GM12874 (cell line): ENCODE data around the gene KCNQ5.

Source experiments
- TF ChIP-seq, protein P1 (sequence below): IDR thresholded peaks from 2 replicates; pipeline ENCODE4 v1.5.1; 2011; ENCODE audit warnings: low read depth, mild to moderate bottlenecking, control low read depth, low read length, moderate library complexity; ENCODE audit not compliant: insufficient read depth

Gene KCNQ5

DNA sequence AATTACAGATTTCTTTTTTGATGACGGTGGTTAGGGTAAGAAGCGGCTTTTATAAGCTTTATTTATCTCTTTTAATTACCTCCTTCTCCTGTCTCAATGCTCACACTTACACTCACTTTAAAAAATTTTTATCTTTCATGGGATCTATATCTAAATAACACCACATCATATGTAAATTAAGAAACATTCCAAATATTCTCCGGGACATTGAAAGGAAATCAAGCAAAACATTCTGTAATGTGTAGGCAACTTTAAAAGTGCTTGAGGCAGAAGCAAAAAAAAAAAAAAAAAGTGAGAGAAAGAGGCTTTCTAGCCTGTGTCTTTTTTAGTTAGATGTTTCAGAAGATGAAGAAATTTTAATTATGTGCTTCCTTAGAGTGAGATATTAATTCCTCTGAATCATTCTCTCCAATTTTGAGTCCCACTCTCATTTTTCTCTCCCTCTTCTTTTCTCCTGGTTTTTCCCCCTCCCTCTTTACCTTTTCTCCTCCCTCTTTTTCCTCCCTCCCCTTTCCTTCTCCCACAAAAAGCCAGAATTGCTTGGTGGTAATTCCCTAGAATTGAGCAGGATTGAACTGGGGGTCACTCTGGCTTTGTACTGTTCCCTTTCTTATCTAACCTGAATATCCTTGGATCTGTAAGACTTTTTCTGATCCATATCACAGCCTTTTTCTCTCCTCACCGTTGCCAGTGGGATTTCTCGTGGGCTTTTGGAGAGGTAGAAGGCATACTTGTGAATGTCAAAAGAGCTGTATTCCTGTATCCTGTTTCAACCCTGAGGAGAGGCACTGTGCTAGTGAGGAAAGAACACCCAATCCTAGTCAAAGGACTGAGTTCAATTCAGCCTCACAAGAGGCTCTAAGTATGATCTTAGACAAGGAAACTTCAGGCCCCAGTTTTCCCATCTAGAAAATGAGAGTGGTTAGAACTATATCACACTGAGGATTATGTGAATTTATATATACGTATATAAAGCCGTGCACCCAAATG is 30.4 kb downstream of the KCNQ5 start:
- TF ChIP-seq, protein P1, sequence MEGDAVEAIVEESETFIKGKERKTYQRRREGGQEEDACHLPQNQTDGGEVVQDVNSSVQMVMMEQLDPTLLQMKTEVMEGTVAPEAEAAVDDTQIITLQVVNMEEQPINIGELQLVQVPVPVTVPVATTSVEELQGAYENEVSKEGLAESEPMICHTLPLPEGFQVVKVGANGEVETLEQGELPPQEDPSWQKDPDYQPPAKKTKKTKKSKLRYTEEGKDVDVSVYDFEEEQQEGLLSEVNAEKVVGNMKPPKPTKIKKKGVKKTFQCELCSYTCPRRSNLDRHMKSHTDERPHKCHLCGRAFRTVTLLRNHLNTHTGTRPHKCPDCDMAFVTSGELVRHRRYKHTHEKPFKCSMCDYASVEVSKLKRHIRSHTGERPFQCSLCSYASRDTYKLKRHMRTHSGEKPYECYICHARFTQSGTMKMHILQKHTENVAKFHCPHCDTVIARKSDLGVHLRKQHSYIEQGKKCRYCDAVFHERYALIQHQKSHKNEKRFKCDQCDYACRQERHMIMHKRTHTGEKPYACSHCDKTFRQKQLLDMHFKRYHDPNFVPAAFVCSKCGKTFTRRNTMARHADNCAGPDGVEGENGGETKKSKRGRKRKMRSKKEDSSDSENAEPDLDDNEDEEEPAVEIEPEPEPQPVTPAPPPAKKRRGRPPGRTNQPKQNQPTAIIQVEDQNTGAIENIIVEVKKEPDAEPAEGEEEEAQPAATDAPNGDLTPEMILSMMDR, result no peak

GRCh38 chr6:72653026-72653425 is 31.2 kb downstream of the KCNQ5 start:
- TF ChIP-seq, protein P1, result no peak

- TF ChIP-seq, protein P1, result no peak
Observed at GRCh38 chr6:72654071-72654621, 32.3 kb downstream of the KCNQ5 start.

DNA sequence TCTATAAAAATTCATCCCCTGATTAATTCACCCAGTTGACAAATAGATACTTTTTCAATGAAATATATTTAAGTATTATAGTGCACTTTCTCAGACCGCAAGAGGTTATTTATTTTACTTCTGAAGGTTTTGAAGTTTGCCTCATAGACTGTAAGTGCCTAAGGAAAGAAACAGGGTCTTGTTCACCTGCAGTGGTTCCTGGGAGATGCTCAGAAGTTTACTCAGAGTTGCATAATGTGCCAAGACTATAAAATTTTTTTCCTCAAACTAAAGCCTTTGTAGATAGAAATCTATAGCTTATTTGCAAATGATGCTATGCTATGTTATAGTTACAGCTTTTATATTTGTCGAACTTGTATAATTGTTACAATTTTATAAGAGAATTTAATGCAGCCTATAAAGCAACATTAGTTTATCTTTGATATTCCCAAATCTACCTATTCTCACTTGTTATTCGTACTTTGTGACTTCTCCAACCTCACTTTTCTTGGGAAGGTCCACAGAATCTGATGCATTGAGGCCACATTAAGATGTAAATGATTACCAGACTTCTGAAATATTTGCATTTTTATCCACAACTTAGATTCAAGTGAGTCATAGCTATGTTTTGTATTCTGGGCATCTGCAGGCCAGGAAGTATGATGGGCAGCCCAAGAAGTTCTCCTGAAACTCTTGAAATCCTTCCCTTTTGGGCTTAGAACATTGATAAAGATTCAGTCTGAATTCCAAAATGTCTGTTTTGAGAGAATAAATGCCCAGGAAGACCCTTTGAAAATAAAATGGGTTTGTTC is 35.7 kb downstream of the KCNQ5 start:
- TF ChIP-seq, protein P1, result no peak

- TF ChIP-seq, protein P1, result no peak
Observed at GRCh38 chr6:72659754-72660153, 37.9 kb downstream of the KCNQ5 start.

DNA sequence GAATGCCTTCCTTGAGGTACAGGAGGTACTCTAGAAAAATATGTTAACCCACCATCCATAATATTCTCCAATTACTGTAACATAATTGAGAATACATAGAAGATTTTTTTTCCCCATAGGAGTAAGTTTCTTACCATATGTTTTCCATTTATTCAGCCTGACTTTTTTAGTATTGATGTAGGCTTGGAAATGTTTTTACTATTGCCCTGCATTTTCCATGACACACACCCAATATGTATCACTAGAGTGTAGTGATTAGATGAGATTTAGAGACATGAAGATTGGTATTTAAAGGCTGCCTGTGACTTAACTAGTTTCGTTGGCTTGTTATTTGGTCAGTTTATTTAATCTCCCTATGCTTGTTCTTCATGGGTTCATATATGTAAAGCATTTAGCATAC is 39.5 kb downstream of the KCNQ5 start:
- TF ChIP-seq, protein P1, result no peak

DNA sequence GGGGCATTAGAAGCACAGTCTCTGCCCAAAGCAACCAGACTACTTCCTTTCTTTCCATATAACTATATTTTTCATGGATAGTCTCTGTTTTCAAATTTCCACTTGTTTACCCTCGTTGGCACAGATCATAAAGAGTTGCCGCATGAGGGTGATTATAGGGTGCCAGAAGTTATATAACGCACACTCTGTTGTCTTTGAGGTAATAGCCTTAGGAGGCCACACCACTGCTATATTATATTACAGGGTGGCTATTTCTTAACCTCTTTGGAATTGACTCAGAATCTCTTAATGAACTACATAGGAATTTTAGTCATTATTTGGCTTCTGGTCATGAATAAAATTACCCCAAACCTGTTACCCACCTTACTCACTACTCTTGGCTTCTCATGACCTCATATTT is 43.7 kb downstream of the KCNQ5 start:
- TF ChIP-seq, protein P1, result no peak
